BLaER1 treated with 17β-estradiol and CSF1 and Interleukin-3, amounts not matched to agents 10 nM and 100 nM (cell line): ENCODE data around the gene PADI3.

ENCODE experiments used
- H3K27ac ChIP-seq, 11 experiments: shearing (Covaris generic); formaldehyde crosslinking; 2 replicates each; pipeline ENCODE4 v1.8.1; 2022
- H3K27me3 ChIP-seq, 11 experiments: shearing (Covaris generic); formaldehyde crosslinking; 2 replicates each; pipeline ENCODE4 v1.8.1; 2022
- H3K36me3 ChIP-seq, 11 experiments: shearing (Covaris generic); formaldehyde crosslinking; 2 replicates each; pipeline ENCODE4 v1.8.1; 2022
- H3K4me1 ChIP-seq, 10 experiments: shearing (Covaris generic); formaldehyde crosslinking; 2 replicates each; pipeline ENCODE4 v1.8.1; 2022
- H3K4me2 ChIP-seq, 11 experiments: shearing (Covaris generic); formaldehyde crosslinking; 2 replicates each; pipeline ENCODE4 v1.8.1; 2022
- H3K4me3 ChIP-seq, 10 experiments: shearing (Covaris generic); formaldehyde crosslinking; 2 replicates each; pipeline ENCODE4 v1.8.1; 2022
- H3K9ac ChIP-seq, 11 experiments: shearing (Covaris generic); formaldehyde crosslinking; 2 replicates each; pipeline ENCODE4 v1.8.1; 2022
- H3K9me3 ChIP-seq, 11 experiments: shearing (Covaris generic); formaldehyde crosslinking; replicated peaks in 1 of 11; 2 replicates each; pipeline ENCODE4 v1.8.1; 2022
- H4K20me1 ChIP-seq, 11 experiments: shearing (Covaris generic); formaldehyde crosslinking; 2 replicates each; pipeline ENCODE4 v1.8.1; 2022
- Cebpa-rat ChIP-seq, 11 experiments: shearing (Covaris generic); IDR thresholded peaks; 2 replicates each; pipeline ENCODE4 v1.8.1; 2022

PADI3 gene

GRCh38 chr1:17207046-17207445, 41.9 kb upstream of the PADI3 start:
- Histone ChIP-seq H3K27me3 (peaks cover 0 to 15% (median 0%) of the 10 kb centered on the region in 11 experiments; a peak in 4 of 22 replicates), H4K20me1 (0 out of 22 replicates have a peak, but pooled peaks cover 0 to 10% (median 0%) of the 10 kb centered on the region in 11 experiments), H3K4me3 (peak overlapping the region in 2 of 10 experiments; percentile 34 to 35; a peak in 4 of 20 replicates), H3K4me2 (peak overlapping the region; percentile 73 to 97 (median 88)), H3K9me3 (no peaks in the 10 kb centered on the region), H3K9ac (peak overlapping the region in 8 of 11 experiments; percentile 5 to 46 (median 28); a peak in 9 of 22 replicates), H3K4me1 (peaks cover 35 to 63% (median 59%) of the 10 kb centered on the region in 10 experiments), H3K27ac (peak overlapping the region in 8 of 11 experiments; percentile 13 to 62 (median 36); a peak in 10 of 22 replicates), H3K36me3 (no peaks in the 10 kb centered on the region)
- no peak for TF ChIP-seq Cebpa-rat (IDR thresholded peaks at IDR 0.05)

GRCh38 chr1:17207540-17207939, 41.4 kb upstream of the PADI3 start:
- Histone ChIP-seq H3K27ac (peak overlapping the region in 9 of 11 experiments; percentile 11 to 62 (median 34); a peak in 12 of 22 replicates), H3K4me1 (peaks cover 38 to 66% (median 62%) of the 10 kb centered on the region in 10 experiments), H3K4me3 (peak overlapping the region in 2 of 10 experiments; percentile 34 to 35; a peak in 4 of 20 replicates), H4K20me1 (peaks cover 0 to 10% (median 0%) of the 10 kb centered on the region in 11 experiments; a peak in 3 of 22 replicates), H3K9me3 (no peaks in the 10 kb centered on the region), H3K9ac (peak overlapping the region in 8 of 11 experiments; percentile 5 to 46 (median 28); a peak in 8 of 22 replicates), H3K4me2 (peak overlapping the region; percentile 73 to 97 (median 88)), H3K27me3 (peaks cover 0 to 18% (median 0%) of the 10 kb centered on the region in 11 experiments; a peak in 4 of 22 replicates), H3K36me3 (no peaks in the 10 kb centered on the region)
- TF ChIP-seq Cebpa-rat (IDR thresholded peaks at IDR 0.05), result no peak

- H3K27ac ChIP-seq, result peak overlapping the region in 9 of 11 experiments; percentile 11 to 62 (median 34); a peak in 11 of 22 replicates
- H3K9ac ChIP-seq, result peak overlapping the region in 5 of 11 experiments; percentile 5 to 41 (median 23); a peak in 5 of 22 replicates
- H3K36me3 ChIP-seq, result no peaks in the 10 kb centered on the region
- H4K20me1 ChIP-seq, result peaks cover 0 to 12% (median 0%) of the 10 kb centered on the region in 11 experiments; a peak in 3 of 22 replicates
- no peaks in the 10 kb centered on the region for H3K9me3 ChIP-seq
- peaks cover 43 to 71% (median 67%) of the 10 kb centered on the region in 10 experiments for H3K4me1 ChIP-seq
- 0 out of 20 replicates have a peak overlapping the region, but pooled peaks of 1 of the 10 experiments have one; percentile 34 for H3K4me3 ChIP-seq
- peaks cover 0 to 22% (median 2%) of the 10 kb centered on the region in 11 experiments; a peak in 11 of 22 replicates for H3K27me3 ChIP-seq
- TF ChIP-seq Cebpa-rat (IDR thresholded peaks at IDR 0.05), result no peak
- peak overlapping the region; percentile 73 to 97 (median 88) for H3K4me2 ChIP-seq
Observed at GRCh38 chr1:17207966-17208418, 40.9 kb upstream of the PADI3 start.

- H3K27me3 ChIP-seq, result peaks cover 0 to 28% (median 7%) of the 10 kb centered on the region in 11 experiments; a peak in 15 of 22 replicates
- H3K9ac ChIP-seq, result peak overlapping the region in 1 of 11 experiments; percentile 14; a peak in 2 of 22 replicates
- peaks cover 47 to 76% (median 72%) of the 10 kb centered on the region in 10 experiments for H3K4me1 ChIP-seq
- no peaks in the 10 kb centered on the region for H3K9me3 ChIP-seq
- H3K36me3 ChIP-seq, result no peaks in the 10 kb centered on the region
- H4K20me1 ChIP-seq, result peaks cover 0 to 12% (median 0%) of the 10 kb centered on the region in 11 experiments; a peak in 3 of 22 replicates
- peak overlapping the region in 6 of 11 experiments; percentile 17 to 62 (median 40); a peak in 7 of 22 replicates for H3K27ac ChIP-seq
- H3K4me2 ChIP-seq, result peak overlapping the region; percentile 73 to 97 (median 88)
- H3K4me3 ChIP-seq, result no peak overlapping the region
- TF ChIP-seq Cebpa-rat (IDR thresholded peaks at IDR 0.05), result no peak
Observed at GRCh38 chr1:17208546-17208945, 40.4 kb upstream of the PADI3 start.

GRCh38 chr1:17209430-17209829, 39.5 kb upstream of the PADI3 start:
- no peak for TF ChIP-seq Cebpa-rat (IDR thresholded peaks at IDR 0.05)
- peaks cover 0 to 33% (median 11%) of the 10 kb centered on the region in 11 experiments; a peak in 15 of 22 replicates for H3K27me3 ChIP-seq
- no peak overlapping the region for H3K4me3 ChIP-seq
- H3K4me1 ChIP-seq, result peaks cover 47 to 85% (median 81%) of the 10 kb centered on the region in 10 experiments
- no peak overlapping the region for H3K27ac ChIP-seq
- H3K9me3 ChIP-seq, result no peaks in the 10 kb centered on the region
- H3K9ac ChIP-seq, result no peak overlapping the region
- H3K4me2 ChIP-seq, result peak overlapping the region in 9 of 11 experiments; percentile 73 to 97 (median 90); a peak in 18 of 22 replicates
- H4K20me1 ChIP-seq, result peaks cover 0 to 12% (median 0%) of the 10 kb centered on the region in 11 experiments; a peak in 3 of 22 replicates
- H3K36me3 ChIP-seq, result no peaks in the 10 kb centered on the region

- Histone ChIP-seq H3K36me3 (no peaks in the 10 kb centered on the region), H3K9me3 (no peaks in the 10 kb centered on the region), H3K4me3 (no peak overlapping the region), H3K4me2 (peak overlapping the region in 9 of 11 experiments; percentile 60 to 97 (median 91); a peak in 18 of 22 replicates), H4K20me1 (peaks cover 0 to 14% (median 0%) of the 10 kb centered on the region in 11 experiments; a peak in 3 of 22 replicates), H3K27ac (no peak overlapping the region), H3K4me1 (peaks cover 47 to 93% (median 88%) of the 10 kb centered on the region in 10 experiments), H3K27me3 (peaks cover 0 to 33% (median 11%) of the 10 kb centered on the region in 11 experiments; a peak in 15 of 22 replicates), H3K9ac (no peak overlapping the region)
- TF ChIP-seq Cebpa-rat (IDR thresholded peaks at IDR 0.05), result no peak
Observed at GRCh38 chr1:17210176-17210575, 38.7 kb upstream of the PADI3 start.

GRCh38 chr1:17211377-17211776, 37.5 kb upstream of the PADI3 start:
- H3K4me3 ChIP-seq, result no peak overlapping the region
- H3K27ac ChIP-seq, result no peak overlapping the region
- no peak overlapping the region for H3K9ac ChIP-seq
- H3K4me2 ChIP-seq, result peak overlapping the region in 9 of 11 experiments; percentile 85 to 97 (median 92); a peak in 17 of 22 replicates
- H3K9me3 ChIP-seq, result no peaks in the 10 kb centered on the region
- H3K4me1 ChIP-seq, result peaks cover 47 to 91% (median 87%) of the 10 kb centered on the region in 10 experiments
- H4K20me1 ChIP-seq, result peaks cover 0 to 14% (median 0%) of the 10 kb centered on the region in 11 experiments; a peak in 3 of 22 replicates
- TF ChIP-seq Cebpa-rat (IDR thresholded peaks at IDR 0.05), result no peak
- H3K36me3 ChIP-seq, result no peaks in the 10 kb centered on the region
- peaks cover 0 to 33% (median 11%) of the 10 kb centered on the region in 11 experiments; a peak in 15 of 22 replicates for H3K27me3 ChIP-seq

GRCh38 chr1:17212009-17212408, 36.9 kb upstream of the PADI3 start:
- H3K27me3 ChIP-seq, result peaks cover 0 to 33% (median 11%) of the 10 kb centered on the region in 11 experiments; a peak in 15 of 22 replicates
- TF ChIP-seq Cebpa-rat (IDR thresholded peaks at IDR 0.05), result no peak
- peak overlapping the region; percentile 80 to 97 (median 91); a peak in 21 of 22 replicates for H3K4me2 ChIP-seq
- H3K4me1 ChIP-seq, result peaks cover 42 to 84% (median 80%) of the 10 kb centered on the region in 10 experiments
- H4K20me1 ChIP-seq, result peaks cover 0 to 14% (median 0%) of the 10 kb centered on the region in 11 experiments; a peak in 3 of 22 replicates
- H3K27ac ChIP-seq, result no peak overlapping the region
- H3K36me3 ChIP-seq, result no peaks in the 10 kb centered on the region
- H3K4me3 ChIP-seq, result no peak overlapping the region
- H3K9ac ChIP-seq, result peak overlapping the region in 3 of 11 experiments; percentile 23 to 45 (median 25); a peak in 3 of 22 replicates
- no peaks in the 10 kb centered on the region for H3K9me3 ChIP-seq
